NCI-H2081 treated with DMSO at 0.1 percent for 48 hours (cell line): ENCODE data around the gene HSD11B2.

Source experiments
- DNase-seq: peaks from one replicate; lab custom pipeline; 2025; lab: John Stamatoyannopoulos, UW

Gene HSD11B2

DNA sequence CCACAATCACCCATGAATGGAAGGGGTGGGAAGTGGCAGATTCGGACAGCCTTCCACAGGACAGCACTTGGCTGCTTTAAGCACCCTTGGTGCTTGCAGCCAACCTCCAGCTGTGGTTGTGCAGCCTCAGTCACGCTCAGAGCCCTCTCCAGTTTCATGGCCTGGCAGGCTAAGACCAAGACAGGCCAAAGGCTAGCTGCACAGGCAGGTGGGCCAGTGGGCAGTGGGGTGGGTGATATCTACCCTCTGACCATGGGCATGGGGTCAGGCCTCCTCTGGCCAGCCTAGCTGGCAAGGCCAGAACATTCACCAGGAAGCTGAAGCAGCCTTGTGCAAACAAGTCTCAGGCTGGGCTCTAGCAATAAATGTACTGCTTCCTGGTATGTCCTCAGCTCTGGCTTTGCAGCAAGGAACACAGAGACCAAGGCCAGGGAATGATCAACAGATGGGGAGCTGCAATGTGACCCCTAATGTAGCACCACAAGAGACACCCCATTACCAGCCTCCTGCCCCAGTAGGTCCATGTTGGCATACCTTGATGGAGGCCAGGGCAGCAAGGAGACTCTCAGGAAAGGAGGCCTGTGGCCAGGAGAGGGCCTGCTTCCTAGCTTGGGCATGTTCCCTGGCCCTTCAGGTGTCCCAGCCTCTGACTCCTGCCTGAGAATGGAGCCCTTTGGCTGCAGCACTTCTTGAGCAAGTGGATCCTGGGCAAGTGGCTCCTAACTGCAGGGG is 20.9 kb downstream of the HSD11B2 start:
- DNase-seq, result no peak

DNA sequence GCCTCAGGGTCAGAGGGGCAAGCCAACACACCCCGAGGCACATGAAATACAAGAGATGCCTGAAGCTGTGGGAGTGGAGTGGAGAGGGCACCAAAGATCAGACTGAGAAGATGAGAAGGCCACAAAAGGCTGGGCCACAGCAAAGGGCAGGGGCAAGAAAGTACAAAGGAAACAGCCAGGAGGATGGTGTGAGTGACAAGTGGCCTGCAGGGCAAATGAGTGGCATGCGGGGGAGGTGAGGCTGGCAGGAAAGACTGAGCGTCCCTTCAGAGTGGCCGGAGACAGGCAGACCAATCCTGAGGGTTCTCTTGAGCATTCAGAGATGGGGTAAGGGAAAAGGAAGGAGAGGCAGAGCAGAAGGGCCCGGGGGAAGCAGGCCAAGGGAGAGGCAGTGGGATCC is 23.2 kb downstream of the HSD11B2 start:
- no peak for DNase-seq

GRCh38 chr16:67454852-67455251 is 23.9 kb downstream of the HSD11B2 start:
- DNase-seq, result no peak

- DNase-seq, result no peak
These were observed 25.6 kb downstream of the HSD11B2 start for GRCh38 chr16:67456391-67457081.

- no peak for DNase-seq
These were observed 26.7 kb downstream of the HSD11B2 start for GRCh38 chr16:67457611-67458010.

DNA sequence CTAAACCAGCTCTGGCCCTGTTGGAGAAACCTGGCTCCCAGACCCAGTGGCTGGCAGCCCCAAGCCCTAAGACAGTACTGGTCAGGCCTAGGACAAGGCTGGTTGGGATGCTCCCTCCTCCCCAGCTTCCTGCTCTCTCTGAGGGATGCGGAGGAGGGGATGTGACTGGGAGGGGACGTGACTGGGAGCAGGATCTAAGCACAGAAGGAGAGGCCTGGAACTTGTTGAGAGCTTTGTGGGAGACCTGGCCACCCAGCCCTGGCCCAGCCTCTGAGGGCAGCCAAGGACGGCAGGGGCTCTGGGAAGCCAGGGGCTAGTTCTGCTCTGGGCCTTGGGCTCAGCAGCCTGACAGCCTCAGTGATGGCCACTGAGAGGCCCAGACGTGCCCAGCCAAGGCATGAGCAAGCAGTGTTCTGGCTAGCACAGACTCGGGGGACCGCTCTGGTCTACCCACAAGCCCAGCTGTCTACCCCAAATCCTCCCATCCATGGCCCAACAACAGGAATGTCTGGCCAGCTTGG is 27.3 kb downstream of the HSD11B2 start:
- DNase-seq, result no peak

DNA sequence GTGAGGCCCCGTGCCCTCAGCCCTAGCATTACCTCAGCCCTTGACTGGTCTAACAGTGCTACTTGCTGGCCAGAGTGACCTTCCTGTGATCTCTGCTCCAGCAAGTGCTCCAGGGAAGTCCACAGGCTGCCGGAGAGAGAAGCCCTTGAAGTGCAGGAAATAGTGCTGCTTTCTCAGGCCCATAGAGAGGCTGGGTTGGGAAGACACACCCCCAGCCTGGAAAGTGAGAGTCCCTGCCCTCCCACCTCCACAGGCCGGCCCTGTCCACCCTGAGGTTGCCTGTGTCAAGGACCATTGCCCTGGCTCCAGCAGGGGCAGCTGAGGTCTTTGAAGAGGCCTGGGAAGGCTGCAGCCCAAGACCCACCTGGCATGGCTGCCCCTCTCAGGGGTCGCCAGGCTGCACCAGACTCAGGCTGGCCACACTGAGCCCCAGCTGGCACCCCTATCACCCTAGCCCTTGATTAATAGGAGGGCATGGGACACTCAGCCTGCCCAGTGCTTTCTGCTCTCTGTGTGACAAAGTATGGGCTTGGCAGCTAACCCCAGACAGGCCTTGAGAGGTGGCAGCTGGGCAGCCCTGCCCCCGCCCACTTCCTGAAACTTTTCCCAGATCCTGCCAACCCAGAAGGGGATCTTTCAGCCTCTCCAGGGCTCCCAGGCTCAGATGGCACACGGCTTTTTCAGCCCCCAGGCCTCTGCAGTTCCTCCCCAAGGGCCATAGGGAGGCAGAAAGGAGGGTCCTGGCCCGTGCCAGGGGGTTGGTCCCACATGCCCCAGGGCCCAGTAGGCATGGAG is 28.3 kb downstream of the HSD11B2 start:
- DNase-seq, result no peak

GRCh38 chr16:67459861-67460150 is 28.9 kb downstream of the HSD11B2 start:
- DNase-seq, result no peak

- no peak for DNase-seq
These were observed 29.2 kb downstream of the HSD11B2 start for GRCh38 chr16:67460168-67460567.

DNA sequence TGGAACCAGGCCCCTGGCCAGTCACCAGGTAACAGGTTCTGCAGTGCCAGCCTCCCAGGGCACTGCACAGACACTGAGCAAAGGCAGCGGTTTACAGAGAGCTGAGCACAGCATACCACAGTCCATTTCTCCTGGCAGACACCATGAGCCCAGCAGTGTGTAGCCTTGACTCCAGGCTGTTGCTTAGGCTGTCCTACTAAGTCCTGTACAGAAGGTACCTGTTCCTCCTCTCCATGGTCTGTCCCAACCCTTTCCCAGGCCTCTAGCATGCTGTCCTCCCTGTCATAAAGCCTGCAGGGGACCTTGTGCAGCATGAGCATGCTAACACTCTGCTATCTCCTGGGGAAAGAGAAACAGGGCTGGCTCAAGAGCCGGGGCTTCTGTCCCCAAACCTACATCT is 30.0 kb downstream of the HSD11B2 start:
- no peak for DNase-seq

DNA sequence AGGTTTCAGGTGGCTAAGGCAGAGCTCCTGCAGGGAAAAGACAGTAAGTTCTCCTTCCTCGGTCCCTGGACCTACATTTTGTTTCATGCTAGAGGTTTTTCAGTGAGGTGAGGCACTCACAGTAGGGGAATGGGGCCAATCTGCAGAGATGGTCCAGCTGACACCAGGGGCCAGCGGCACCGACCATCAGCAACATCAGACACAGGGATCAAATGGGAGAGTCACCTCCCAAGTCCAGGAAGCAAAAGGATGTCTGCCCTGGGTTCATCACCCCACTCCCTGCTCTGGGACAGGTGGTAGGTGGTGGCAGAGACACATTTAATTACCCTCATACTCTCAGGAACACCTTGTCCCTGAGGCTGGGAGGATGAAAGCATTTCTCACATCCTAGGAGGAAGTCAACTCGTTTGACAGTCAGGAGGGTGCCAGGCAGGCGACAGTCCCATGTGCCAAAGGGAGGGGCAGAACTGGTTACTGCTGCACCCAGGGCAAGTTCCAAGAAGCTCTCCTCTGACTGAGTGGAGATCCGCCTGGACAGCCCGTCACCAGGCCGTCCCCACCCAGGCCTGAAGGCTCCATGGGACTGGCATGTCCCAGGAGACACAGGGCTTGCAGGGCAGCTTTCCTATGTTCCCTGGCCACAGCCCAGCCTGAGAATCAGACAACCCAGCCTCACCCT is 30.8 kb downstream of the HSD11B2 start:
- no peak for DNase-seq

DNA sequence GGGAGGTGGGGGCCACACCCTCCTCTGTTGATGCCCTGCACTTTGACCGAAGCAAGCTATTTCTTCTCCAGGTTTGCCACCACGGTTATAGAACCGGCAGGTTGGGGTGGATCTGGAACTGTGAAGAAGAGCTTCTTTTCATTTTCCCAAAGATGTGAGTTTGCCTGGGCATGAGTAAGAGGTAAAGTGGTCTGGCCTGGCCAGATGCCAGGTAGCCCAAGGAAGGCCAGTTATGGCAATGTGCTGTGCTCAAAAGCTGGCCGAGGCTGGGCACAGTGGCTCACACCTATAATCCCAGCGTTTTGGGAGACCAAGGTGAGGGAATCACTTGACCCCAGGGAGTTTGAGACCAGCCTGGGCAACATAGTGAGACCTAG is 31.3 kb downstream of the HSD11B2 start:
- DNase-seq, result no peak

GRCh38 chr16:67463059-67463458 is 32.1 kb downstream of the HSD11B2 start:
- DNase-seq, result no peak

GRCh38 chr16:67463691-67464090 is 32.8 kb downstream of the HSD11B2 start:
- DNase-seq, result no peak

DNA sequence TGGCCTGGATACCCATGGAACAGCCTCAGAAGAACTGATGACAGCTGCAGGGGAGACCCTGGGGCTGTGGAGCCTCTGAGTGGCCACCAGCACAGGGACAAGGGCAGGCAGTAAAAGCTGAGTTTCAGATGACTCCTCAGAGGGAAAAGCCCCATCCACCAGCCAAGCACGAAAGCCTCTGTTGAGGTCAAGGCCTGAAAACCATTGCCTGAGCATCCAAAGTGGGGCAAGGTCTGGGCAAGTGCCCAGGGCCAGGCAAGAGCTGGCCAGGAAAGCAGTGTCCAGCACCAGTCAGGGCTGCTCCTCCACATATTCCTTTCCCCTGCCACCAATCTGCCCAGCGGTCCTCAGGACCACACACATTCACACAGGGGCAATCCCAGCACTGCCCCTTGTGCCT is 33.6 kb downstream of the HSD11B2 start:
- DNase-seq, result no peak

- no peak for DNase-seq
These were observed 35.7 kb downstream of the HSD11B2 start for GRCh38 chr16:67466581-67466980.

DNA sequence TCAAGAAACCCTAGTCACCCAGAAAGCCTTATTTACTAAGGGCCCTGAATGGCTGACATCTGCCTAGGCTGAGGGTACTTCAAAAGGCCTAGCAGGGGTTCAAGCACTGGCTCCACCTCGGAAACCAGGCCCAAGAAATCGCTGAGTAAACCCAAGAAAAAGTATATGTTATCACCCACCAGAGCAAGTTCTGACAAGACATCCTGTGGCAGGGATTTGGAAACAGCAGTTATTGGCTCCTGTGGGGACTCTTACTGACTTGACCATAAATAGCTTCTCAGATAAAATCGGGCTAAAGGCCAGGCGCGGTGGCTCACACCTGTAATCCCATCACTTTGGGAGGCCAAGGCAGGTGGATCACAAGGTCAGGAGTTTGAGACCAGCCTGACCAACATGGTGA is 37.8 kb downstream of the HSD11B2 start:
- DNase-seq, result no peak

DNA sequence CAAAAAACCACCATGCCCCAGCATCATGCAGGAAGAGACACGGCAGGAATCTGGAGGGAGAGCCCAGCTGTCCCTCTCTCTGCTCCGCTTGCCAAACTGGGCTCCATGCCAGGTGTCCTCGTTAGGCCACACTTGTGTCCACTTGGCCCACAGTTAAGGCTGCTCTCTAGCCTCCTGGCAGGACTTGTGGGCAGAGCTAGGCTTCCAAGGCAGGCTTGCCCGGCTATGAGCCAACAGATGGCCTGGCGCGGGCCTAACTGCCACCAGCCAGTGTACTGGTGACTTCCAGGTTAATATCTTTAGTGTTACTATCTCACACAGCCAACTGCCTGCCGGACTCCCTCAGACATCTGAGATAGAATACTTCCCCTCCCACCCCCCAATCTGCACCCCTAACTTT is 39.4 kb downstream of the HSD11B2 start:
- DNase-seq, result no peak

DNA sequence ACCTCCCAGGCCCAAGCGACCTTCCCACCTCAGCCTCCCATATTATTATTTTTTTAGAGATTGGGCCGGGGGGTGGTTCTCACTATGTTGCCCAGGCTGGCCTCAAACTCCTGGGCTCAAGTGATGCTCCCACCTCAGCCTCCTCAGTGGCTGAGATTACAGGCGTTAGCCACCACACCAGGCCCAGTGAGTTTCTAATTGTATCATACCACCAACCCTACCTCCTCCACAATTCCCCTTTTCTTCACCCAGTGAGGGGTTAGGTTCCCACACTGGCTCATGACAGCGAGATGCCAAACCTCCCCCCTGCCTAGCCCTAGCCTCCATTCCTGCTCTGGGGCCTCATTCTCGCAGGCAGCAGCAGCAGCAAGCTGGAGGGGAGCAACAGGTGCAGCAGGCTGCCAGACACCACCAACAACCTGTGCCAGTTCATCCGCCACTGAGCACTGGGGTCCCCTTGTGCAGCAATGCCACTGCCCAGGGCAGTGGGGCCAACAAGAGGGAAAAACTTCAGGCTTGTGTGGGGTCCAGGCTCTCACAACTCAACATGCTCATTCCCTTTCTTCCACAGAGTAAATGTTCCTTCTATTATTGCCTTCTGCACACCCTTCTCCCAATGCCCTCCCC is 41.0 kb downstream of the HSD11B2 start:
- DNase-seq, result no peak

GRCh38 chr16:67474551-67475455 is 43.9 kb downstream of the HSD11B2 start:
- no peak for DNase-seq
